Activated gamma-delta T cell (primary cell): ENCODE results near the gene ZBTB47.

ENCODE experiments used
- DNase-seq: peaks from one replicate; lab custom pipeline; 2025; lab: John Stamatoyannopoulos, UW

The ZBTB47 gene

GRCh38 chr3:42665050-42665878 is 11.8 kb downstream of the ZBTB47 start:
- DNase-seq, result no peak

GRCh38 chr3:42666022-42666421 is 12.5 kb downstream of the ZBTB47 start:
- DNase-seq, result no peak

- DNase-seq, result no peak
Measured at GRCh38 chr3:42666577-42666998, 13.1 kb downstream of the ZBTB47 start.

- DNase-seq, result no peak
Measured at GRCh38 chr3:42667096-42667522, 13.6 kb downstream of the ZBTB47 start.

GRCh38 chr3:42667523-42668412 is 14.3 kb downstream of the ZBTB47 start:
- DNase-seq, result no peak

GRCh38 chr3:42668413-42668760 is 14.9 kb downstream of the ZBTB47 start:
- no peak for DNase-seq

- DNase-seq, result no peak
Measured at GRCh38 chr3:42668793-42669217, 15.3 kb downstream of the ZBTB47 start.

GRCh38 chr3:42670051-42670576 is 16.6 kb downstream of the ZBTB47 start:
- no peak for DNase-seq

- no peak for DNase-seq
Measured at GRCh38 chr3:42670670-42671069, 17.2 kb downstream of the ZBTB47 start.

- no peak for DNase-seq
Measured at GRCh38 chr3:42672515-42672914, 19.0 kb downstream of the ZBTB47 start.

- no peak for DNase-seq
Measured at GRCh38 chr3:42673082-42673481, 19.6 kb downstream of the ZBTB47 start.

GRCh38 chr3:42674146-42674545 is 20.6 kb downstream of the ZBTB47 start:
- no peak for DNase-seq

- DNase-seq, result no peak
Measured at GRCh38 chr3:42675909-42676308, 22.4 kb downstream of the ZBTB47 start.

GRCh38 chr3:42678447-42678846 is 24.9 kb downstream of the ZBTB47 start:
- DNase-seq, result no peak

- DNase-seq, result no peak
Measured at GRCh38 chr3:42680271-42680670, 26.8 kb downstream of the ZBTB47 start.

GRCh38 chr3:42680806-42681205 is 27.3 kb downstream of the ZBTB47 start:
- DNase-seq, result no peak

- no peak for DNase-seq
Measured at GRCh38 chr3:42681361-42682038, 28.0 kb downstream of the ZBTB47 start.

GRCh38 chr3:42682301-42683070 is 29.0 kb downstream of the ZBTB47 start:
- DNase-seq, result no peak

- no peak for DNase-seq
Measured at GRCh38 chr3:42683875-42684598, 30.5 kb downstream of the ZBTB47 start.

- no peak for DNase-seq
Measured at GRCh38 chr3:42684632-42685362, 31.3 kb downstream of the ZBTB47 start.
